Activated gamma-delta T cell (primary cell): ENCODE measurements around the gene FADD.

ENCODE experiments used
- DNase-seq: peaks from one replicate; lab custom pipeline; 2025; lab: John Stamatoyannopoulos, UW

Gene FADD

DNA sequence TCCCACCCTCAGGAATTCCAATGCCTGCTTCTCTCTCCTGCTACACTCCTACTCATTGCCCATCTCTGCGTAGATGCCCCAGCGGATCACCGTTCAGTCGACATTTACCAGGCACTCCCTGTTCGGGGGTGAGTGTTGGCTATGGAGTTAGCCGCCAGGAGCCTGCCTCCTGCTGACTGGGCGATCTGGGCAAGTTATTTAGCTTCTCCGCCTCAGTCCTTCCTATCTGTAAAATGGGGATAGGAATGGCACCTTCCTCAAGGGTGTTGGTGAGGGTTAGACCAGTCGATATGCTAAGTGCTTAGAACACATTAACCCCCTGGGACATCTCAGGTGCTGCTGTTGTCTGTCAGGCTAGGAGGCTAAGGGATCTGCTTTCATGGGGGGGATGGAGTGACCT, 30.9 kb downstream of the FADD start:
- no peak for DNase-seq

DNA sequence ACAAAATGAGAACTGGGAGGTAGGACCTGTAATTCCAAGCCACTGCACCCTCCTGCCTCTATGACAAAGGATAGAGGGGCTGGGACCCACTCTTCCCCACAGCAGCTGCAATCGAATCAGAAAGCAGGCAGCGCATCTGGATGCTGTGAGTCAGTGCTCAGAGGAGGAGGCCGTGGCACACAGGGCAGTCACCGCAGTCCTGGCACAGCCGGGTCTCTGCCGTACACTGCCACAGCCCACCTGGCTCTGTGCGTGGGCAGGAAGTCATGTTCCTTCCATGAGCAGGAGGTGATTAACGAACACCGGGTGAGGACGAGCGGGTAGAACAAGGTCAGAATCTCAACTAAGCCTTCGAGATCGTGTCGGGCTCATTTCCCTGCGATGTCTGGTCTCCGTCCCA, 37.2 kb downstream of the FADD start:
- DNase-seq, result no peak

DNA sequence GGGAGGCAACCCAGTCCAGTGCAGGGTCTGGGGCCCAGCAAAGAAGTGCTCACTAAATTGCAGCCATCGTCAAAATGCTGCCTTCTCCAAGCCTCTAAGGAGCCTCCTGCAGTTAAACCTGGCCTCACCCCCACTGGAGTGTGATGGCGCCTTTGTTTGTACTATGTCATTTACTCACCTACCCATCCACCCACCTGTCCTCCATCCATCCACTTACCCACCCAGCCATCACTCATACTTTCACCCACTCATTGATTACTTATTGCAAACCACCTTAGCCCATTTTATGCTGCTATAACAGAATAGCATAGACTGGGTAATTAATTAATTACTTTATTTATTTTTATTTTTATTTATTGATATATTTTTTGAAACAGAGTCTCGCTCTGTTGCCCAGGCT, 38.6 kb downstream of the FADD start:
- DNase-seq, result no peak

DNA sequence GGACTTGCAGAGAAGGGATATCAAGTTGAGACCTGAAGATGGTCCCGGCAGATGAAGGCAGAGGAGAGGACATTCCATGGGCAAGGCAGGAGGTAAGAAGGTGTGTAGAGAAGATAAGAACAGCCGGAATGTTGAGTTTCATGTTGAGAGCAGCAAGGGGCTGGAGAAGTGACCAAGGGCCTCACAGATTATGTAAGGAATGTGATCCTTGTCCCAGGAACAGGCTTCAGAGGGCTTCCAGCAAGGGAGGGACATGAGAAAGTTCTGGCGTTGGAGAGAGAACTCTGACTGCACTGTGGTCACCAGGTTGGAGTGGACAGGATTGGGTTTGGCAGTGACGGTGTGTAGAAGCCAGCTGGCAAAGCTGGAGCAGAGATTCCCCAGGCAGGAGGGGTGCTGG, 39.8 kb downstream of the FADD start:
- no peak for DNase-seq

DNA sequence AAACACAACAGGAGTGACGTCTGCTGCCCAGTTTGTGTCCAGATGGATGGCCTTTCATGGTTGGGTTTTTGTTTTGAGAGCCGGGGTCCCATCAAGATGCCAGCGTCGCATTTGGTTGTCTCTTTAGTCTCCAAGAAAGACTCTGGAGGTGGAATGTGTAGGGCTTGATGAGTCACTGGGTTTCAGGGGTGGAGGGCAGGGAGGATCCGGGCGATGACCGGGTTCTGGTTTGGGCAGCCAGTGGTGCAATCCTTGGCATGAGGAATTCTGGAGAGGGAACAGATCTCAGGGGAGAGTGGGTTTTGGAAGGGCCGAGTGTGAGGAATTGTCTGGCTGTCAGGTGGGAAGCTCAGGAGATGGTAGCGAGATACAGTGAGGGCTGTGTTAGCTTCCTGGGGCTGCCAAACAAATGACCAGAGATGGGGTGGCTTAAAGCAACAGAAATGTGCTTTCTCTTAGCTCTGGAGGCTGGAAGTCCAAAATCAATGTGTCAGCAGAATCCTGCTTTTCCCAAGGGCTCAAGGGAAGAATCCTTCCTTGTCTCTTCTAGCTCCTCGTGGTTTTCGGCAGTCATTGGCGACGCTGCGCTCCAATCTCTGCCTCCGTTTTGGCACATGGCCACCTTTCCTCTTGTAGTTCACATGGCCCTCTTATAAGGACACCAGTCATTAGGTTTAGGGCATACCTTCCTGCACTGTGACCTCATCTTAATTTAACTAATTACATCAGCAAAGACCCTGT, 41.0 kb downstream of the FADD start:
- DNase-seq, result no peak

DNA sequence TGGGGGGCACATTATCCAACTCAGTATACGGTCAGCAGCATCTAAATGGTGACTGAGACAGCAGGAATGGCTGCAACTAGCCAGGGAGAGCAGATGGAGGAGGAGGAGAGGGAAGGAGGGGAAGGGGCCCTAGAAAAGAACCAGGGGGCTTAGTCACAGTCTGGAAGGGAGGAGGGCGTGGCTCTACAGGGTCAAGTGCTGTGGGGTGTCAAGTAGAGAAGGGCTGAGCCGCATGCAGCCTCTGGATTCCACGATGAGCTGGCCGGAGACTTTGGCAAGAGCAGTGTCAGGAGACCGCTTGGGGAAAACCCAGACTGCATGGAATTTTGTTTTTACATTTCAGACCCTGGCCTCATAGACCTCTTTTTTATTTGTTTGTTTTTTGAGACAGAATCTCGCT, 41.6 kb downstream of the FADD start:
- no peak for DNase-seq

DNA sequence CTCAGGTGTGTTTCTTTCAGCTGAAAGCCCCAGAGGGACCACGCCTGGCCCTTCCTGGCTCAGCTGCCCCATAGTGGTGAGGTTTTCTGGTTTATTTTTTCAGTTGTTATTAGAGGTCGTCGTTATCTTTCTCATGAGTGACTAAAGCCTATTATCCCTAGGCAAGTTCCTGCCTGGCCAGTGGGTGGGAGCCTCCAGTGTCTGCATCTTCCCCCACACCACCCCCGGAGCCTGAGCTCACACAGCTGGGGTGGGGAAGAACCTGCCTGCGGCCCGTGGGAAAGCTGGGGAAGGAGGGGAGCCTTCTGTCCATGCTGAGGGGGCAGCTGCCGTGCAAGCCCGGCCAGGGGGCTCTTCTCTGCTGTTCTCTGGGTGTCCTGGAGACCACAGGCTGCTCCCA, 43.1 kb downstream of the FADD start:
- DNase-seq, result no peak

DNA sequence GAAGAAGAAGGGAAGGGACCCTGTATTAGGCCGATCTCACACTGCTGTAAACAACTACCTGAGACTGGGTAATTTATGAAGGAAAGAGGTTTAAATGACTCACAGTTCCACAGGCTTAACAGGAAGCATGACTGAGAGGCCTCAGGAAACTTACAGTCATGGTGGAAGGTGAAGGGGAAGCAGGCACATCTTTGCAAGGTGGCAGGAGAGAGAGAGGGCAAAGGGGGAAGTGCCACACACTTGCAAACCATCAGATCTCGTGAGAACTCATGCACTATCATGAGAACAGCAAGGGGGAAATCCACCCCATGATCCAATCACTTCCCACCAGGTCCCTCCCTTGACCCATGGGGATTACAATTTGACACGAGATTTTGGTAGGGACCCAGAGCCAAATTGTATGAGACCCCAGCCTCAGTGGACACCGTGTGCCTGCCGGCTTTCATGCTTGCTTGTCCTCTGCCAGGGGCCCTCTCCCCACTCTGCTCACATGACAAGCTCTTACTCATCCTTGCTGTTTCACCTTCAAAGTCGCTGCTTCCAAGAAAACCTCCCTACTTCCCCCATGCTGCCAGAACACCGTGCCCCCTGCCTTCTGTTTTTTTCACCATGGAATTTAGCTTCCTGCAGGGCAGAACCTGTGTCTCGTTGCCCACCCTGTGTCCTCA, 44.1 kb downstream of the FADD start:
- DNase-seq, result no peak

DNA sequence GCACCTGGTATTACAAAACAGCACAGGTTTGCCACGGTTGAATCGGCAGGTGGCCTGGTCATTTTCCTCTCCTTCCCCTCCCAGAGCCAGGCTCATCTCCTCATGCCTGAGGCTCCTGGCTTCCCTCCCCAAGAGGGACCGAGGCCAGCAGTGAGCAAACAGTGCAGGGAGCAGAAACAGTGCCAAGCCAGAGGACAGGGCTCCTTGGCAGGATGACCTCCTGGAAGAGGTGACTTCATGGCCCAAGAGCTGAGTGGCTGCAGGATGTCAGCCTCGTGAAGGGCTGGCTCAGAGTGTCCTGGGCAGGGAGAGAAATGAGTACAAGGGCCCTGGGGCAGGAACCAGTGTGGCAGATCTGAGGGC, 44.6 kb downstream of the FADD start:
- no peak for DNase-seq

DNA sequence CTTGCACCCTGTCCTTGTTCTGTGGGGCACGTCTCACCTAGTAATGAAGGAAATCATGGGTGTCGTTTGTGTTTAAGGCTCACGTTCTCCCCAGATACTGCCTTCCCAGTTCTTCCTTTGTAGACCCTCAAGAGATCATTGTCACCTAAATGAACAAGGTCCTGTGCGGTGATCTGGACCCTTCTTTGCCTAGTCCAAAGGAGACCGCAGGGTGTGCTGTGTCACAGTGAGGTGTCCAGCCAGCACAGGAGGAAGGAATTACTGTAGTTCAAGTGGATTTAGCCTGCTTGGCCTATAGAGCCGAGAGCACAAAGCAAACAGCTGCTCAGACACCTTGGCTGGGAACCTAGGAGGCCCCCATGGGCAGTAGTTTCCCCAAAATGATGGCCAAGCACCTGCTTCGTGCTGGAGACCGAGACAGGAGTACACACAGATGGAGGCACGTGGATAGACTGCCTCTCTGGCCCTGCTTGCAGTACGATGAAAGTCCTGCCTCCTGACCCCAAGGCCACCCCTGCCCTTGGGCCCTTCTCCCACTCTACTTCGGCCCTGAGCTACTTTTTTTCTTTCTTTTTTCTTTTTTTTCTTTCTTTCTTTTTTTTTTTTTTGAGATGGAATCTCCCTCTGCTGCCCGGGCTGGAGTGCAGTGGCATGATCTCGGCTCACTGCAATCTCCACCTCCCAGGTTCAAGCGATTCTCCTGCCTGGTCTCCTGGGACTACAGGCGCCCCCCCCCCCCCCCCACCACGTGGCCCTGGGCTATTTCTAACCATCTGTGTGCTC, 48.0 kb downstream of the FADD start:
- DNase-seq, result no peak

DNA sequence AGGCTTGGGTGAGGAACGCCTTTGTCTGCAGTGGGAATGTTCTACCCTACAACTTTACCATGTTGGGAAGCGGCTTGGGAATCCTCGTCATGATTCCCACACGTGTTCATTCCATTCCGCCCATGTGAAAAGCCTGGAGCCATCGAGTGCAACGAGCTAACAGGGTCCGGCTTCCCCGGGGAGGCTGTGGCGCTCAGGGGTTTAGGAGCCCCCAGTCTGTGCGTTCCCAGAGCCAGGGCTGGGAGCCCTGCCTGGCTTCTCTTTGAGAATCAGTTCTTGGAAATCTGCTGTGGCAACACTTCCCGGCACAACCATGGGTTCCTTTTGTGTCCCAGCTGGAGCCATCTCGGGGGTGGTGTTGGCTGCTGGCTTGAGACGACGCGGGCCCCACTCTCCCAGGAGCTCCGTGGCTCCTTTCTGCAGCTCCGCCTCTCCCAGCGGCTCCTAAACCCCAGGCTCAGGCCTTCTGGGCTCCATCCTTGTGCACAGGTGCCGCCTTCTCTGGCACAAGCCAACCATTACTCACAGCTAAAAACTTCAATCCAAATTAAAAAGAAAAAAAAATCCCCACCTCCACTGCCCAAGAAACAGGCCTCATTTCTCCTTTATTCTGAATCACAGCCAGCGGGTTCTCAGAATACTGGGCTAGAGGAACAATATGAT, 48.7 kb downstream of the FADD start:
- no peak for DNase-seq

DNA sequence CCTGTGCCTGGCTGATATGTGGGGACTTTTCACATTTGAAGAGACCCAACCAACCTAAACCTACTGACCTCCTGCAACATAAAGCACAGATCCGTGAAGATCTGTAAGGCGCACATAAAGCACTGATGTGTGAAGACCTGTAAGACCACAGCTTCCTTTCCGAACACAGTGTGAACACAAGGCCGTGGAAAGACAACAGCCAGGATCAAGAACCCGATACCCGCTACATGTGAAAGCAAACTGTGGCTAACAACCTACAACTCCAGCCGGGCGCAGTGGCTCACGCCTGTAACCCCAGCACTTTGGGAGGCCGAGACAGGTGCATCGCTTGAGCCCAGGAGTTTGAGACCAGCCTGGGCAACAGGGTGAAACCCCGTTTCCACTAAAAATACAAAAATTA, 49.7 kb downstream of the FADD start:
- DNase-seq, result no peak

DNA sequence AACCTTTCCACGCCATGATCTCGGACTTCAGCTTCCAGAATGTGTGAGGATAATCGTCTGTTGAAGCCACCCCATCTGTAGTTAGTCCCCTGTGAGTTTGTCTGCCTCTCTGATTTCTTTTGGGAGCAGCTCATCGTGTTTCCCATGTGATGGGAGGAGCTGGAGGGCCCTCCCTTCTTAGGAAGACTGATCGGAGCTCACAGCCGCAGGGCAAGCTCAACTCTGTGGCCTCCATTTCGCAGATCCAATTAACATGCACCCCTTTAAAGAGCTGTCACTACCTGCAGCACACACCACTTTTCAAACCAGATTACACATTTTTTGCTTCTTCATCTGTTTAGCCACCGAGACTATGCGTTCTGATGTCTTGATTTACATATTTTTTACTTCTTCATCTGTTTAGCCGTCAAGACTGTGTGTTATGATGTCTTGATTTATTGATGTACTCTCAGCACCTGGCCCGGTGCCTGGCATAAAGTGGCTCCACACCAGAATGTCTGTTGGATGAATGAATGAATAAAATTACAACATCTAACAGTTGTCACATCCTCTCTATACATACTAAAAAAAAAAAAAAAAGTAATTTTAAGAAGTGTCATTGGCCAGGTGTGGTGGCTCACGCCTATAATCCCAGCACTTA, 52.5 kb downstream of the FADD start:
- no peak for DNase-seq
